GM23248 (cell line): Measurements from ENCODE around the gene ITGB4.

Experiments used
- EZH2 ChIP-seq: fragments of 200-600 bp; sonication (generic); IDR thresholded peaks from 2 replicates; pipeline ENCODE4 v1.6.1; 2018; ENCODE audit warnings: antibody characterized with exemption, mild to moderate bottlenecking; ENCODE audit not compliant: insufficient read depth, poor library complexity, severe bottlenecking
- EZH2phosphoT487 ChIP-seq: fragments of 200-600 bp; sonication (generic); IDR thresholded peaks from 2 replicates; pipeline ENCODE4 v1.6.1; 2018; ENCODE audit warnings: antibody characterized with exemption, moderate library complexity, mild to moderate bottlenecking, low read depth; ENCODE audit not compliant: insufficient read depth

- TF ChIP-seq EZH2phosphoT487, result no peak
- no peak for TF ChIP-seq EZH2
Observed at GRCh38 chr17:75783069-75783783, 62.0 kb downstream of the ITGB4 start.
